Psoas muscle (tissue), 8 donors: Measurements from ENCODE around the gene FBXW8. TPM values are rescaled to one million over a fixed set of nuclear protein-coding genes. Genes with fewer than 3 reads are reported as not detected.

Experiments used
- ATAC-seq, 4 donors: fragments of 200-7000 bp; cut with Tn5 transposase; one replicate each; pipeline ENCODE4 v1.9.1; 2020; ENCODE audit warnings: moderate library complexity in 3 of 4, mild to moderate bottlenecking in 2 of 4
- DNase-seq, 2 donors: peaks; one replicate each; pipeline ENCODE4 v3.0.0-alpha.2; 2020
- H3K27ac ChIP-seq: fragments of 200-600 bp; one replicate; pipeline ENCODE4 v1.8.0; 2022
- H3K27me3 ChIP-seq, 3 donors: fragments of 200-600 bp in 1 of 3; one replicate each; pipeline versions ENCODE4 v1.6.1 to v1.8.0; 2013 to 2022; ENCODE audit warnings: low read length in 2 of 3, mild to moderate bottlenecking in 2 of 3, moderate library complexity in 1 of 3; ENCODE audit not compliant: insufficient read depth in 3 of 3
- H3K36me3 ChIP-seq, 2 donors: fragments of 200-600 bp in 1 of 2; one replicate each; pipeline versions ENCODE4 v1.6.1 to v1.8.0; 2013 to 2022; ENCODE audit warnings: low read depth in 1 of 2, mild to moderate bottlenecking in 1 of 2, moderate library complexity in 1 of 2; ENCODE audit not compliant: insufficient read depth in 1 of 2
- H3K4me1 ChIP-seq: fragments of 200-600 bp; one replicate; pipeline ENCODE4 v1.8.0; 2022
- H3K4me3 ChIP-seq: fragments of 200-600 bp; one replicate; pipeline ENCODE4 v1.8.0; 2022; ENCODE audit warnings: mild to moderate bottlenecking
- H3K9me3 ChIP-seq: fragments of 200-600 bp; one replicate; pipeline ENCODE4 v1.8.0; 2022
- CTCF ChIP-seq: fragments of 200-600 bp; IDR thresholded peaks from one replicate; pipeline ENCODE4 v1.8.0; 2022; ENCODE audit warnings: antibody characterized with exemption
- WGBS, 3 donors: extraction: QIAGEN DNeasy Blood & Tissue Kit; methylation state at CpG; one replicate each; pipeline versions ENCODE4 v1.1.6 to v1.1.7; 2013; 5-methylcytosine and 5-hydroxymethylcytosine counted together
- intact Hi-C, 2 donors: fragments of 100-400 bp; cut with DNase I; formaldehyde crosslinking; loops; one replicate each; pipeline versions ENCODE4 v1.11.0 to v1.14.2; 2022
- polyA plus RNA-seq, 3 donors: library from polyadenylated mRNA; stranded (reverse); fragments of 200-250 nt; gene quantifications; one replicate each; pipeline ENCODE4 v1.2.3, GENCODE V29; 2013
- total RNA-seq, 4 donors: library from RNA; stranded (reverse); fragmentation: NEBNext Ultra II Directional in 2 of 4; extraction: Animal tissue kit (Norgen Biotek cat#: 25700) in 2 of 4; gene quantifications; one replicate each; pipeline versions ENCODE4 v1.2.1 to v1.2.4, GENCODE V29; 2021 to 2023
- donor health status: healthy with polysubstance abuse.
- donor health status: DM: no; HTN: no; CAD: no; lungs with moderate emphysema.
- donor health status: Bipolar disorder and iron deficiency.
- donor health status: healthy.
- donor health status: DM: yes; HTN: yes; CAD: no.
- donor health status: DM: no; HTN: no; CAD: no.
- donor health status: DM: no; HTN: no; CAD: no.
- donor health status: DM: yes; HTN: yes; CAD: no.

FBXW8 gene
- total and polyA plus RNA-seq, 7 donors: 1.1 to 5.7 (median 3.0) TPM

DNA sequence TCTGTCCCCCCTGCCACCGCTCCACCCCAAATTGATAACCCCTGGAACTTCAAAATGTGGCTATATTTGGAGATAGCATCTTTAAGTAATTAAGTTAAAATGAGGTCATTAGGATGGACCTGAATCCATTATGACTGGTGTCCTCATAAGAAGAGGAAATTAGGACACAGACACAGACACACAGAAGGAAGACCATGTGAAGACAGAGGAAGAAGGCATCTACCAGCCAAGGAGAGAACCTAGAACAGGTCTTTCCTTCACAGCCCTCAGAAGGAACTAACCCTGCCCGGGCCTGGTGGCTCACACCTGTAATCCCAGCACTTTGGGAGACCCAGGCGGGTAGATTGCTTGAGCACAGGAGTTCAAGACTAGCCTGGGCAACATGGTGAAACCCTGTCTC lies 25.9 kb upstream of the FBXW8 start:
- peaks cover 18% of the 10 kb centered on the region for H3K4me1 ChIP-seq
- TF ChIP-seq CTCF: no peak
- no peaks in the 10 kb centered on the region for H3K9me3 ChIP-seq
- intact Hi-C loops: loop anchor here in 1 of 2 donors (5.0 kb wide), 1 partner anchor 183 kb away; no protein-coding TSS in a partner anchor
- ATAC-seq: no peak
- 90 to 95% (median 95%) methylated on average over 3 of the region's 3 CpGs for whole genome bisulfite sequencing, 3 donors
- no peak for DNase-seq
- no peaks in the 10 kb centered on the region for H3K36me3 ChIP-seq
- H3K4me3 ChIP-seq: no peak overlapping the region
- no peak overlapping the region for H3K27ac ChIP-seq
- peaks cover 0 to 30% (median 9%) of the 10 kb centered on the region in 3 donors for H3K27me3 ChIP-seq

- Histone ChIP-seq H3K36me3 (no peaks in the 10 kb centered on the region), H3K27me3 (peaks cover 0 to 24% (median 8%) of the 10 kb centered on the region in 3 donors), H3K27ac (no peak overlapping the region), H3K4me1 (peaks cover 14% of the 10 kb centered on the region), H3K9me3 (no peaks in the 10 kb centered on the region), H3K4me3 (no peak overlapping the region)
- ATAC-seq (no peak), DNase-seq (no peak)
- WGBS, 3 donors: 75 to 79% (median 75%) methylated on average over 2 of the region's 2 CpGs
- intact Hi-C loops: no loop called here
- no peak for TF ChIP-seq CTCF
Measured at GRCh38 chr12:116885491-116885890, 25.3 kb upstream of the FBXW8 start.

DNA sequence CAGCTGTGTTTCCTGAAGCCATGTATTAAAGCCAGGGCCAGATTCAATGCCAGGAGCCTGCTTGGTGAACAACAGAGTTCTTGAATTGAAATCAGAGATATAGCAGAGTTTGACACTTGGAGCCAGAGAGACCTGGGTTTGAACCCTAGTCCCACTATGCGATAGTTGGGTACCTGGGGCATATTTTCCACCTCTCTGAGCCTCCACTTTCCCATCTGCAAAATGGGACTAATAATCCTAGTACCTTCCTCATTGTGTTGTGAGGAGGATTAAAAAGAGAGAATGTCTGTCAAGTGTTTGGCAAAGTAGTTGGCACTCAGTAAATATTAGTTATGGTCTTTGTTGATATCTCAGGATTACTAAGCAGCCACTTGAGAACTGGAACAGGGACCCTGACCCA lies 23.5 kb upstream of the FBXW8 start:
- no peak for ATAC-seq
- Histone ChIP-seq H3K4me3 (no peak overlapping the region), H3K27ac (no peak overlapping the region), H3K27me3 (peaks cover 0 to 8% (median 0%) of the 10 kb centered on the region in 3 donors), H3K36me3 (no peaks in the 10 kb centered on the region), H3K9me3 (no peaks in the 10 kb centered on the region), H3K4me1 (peaks cover 2% of the 10 kb centered on the region)
- no peak for TF ChIP-seq CTCF
- 13 to 54% (median 32%) methylated on average over 1 of the region's 1 CpG for WGBS, 3 donors
- no peak for DNase-seq
- intact Hi-C loops: no loop called here

- peaks cover 0 to under 1% (median 0%) of the 10 kb centered on the region in 3 donors for H3K27me3 ChIP-seq
- DNase-seq (no peak), ATAC-seq (no peak)
- H3K27ac ChIP-seq: no peak overlapping the region
- WGBS, 3 donors: 71 to 72% (median 71%) methylated on average over 6 of the region's 6 CpGs
- no peaks in the 10 kb centered on the region for H3K36me3 ChIP-seq
- no peak for TF ChIP-seq CTCF
- no peak overlapping the region for H3K4me3 ChIP-seq
- intact Hi-C loops: no loop called here
- H3K9me3 ChIP-seq: no peaks in the 10 kb centered on the region
- no peaks in the 10 kb centered on the region for H3K4me1 ChIP-seq
Measured at GRCh38 chr12:116887897-116888296, 22.9 kb upstream of the FBXW8 start.

DNA sequence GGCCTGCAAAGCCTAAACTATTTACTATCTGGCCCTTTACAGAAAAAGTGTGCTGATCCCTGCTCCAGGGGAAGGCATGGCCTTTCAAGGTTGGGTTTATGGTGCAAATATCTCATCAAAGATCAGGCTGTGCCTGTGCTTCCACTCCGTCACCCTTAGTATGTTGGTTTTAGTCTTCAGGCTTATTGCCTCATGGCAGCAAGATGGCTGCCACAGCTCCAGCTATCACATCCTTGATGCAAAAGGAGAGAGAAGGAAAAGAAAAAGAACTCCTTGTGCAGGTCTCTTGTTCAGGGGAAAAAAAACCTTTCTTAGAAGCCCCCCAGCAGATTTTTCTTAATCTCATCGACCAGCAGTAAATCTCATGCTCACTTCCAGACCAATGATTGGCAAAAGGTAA lies 20.4 kb upstream of the FBXW8 start:
- Histone ChIP-seq H3K36me3 (no peaks in the 10 kb centered on the region), H3K4me3 (no peak overlapping the region), H3K9me3 (no peaks in the 10 kb centered on the region), H3K27ac (no peak overlapping the region), H3K4me1 (no peaks in the 10 kb centered on the region), H3K27me3 (no peaks in the 10 kb centered on the region)
- no peak for TF ChIP-seq CTCF
- DNase-seq (no peak), ATAC-seq (no peak)
- intact Hi-C loops: no loop called here
- WGBS, 3 donors: 91 to 97% (median 93%) methylated on average over 2 of the region's 2 CpGs
